EL (cell line): ENCODE results near the gene GALNT15.

Experiments used
- DNase-seq: peaks from one replicate; pipeline ENCODE4 v3.0.0-alpha.2; 2016

Gene GALNT15

DNA sequence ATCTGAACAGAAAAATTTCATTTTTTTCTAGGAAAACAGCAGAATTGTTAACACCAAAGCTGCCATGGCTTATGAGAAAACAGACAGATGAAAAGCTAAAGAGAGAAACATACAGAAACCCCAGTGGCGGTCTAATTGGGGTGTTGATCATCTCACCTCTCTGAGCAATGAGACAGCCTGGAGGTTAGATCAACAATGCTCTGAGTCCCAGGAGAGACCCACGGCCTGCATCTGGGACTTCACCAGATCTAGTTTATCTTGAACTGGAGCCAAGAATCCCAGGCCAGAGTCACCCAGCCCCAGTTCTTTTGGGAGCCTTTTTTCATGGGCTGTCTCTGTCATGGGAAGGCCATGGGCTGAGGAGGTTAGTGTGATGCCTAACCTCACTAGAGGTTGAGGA, 3.5 kb upstream of the GALNT15 start:
- peak; percentile 25 for DNase-seq

DNA sequence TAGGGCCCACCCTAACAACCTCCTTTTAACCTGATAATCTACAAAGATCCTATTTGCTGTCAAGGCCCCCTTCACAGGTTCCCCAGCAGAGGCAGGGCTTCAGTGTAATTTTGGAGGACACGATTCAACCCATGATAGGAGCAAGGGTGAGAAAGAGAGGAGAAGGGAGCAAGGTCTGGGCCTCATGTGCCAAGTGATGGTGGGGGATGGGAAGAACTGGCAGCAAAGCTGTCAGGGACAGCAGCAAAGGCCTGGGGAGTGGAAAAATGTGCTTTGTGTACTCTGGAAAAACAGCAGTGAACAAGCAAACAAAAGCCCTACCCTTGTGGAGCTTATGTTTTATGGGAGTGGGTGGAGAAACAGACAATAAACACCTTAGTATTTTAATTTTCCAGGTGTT, 2.7 kb upstream of the GALNT15 start:
- DNase-seq = no peak

DNA sequence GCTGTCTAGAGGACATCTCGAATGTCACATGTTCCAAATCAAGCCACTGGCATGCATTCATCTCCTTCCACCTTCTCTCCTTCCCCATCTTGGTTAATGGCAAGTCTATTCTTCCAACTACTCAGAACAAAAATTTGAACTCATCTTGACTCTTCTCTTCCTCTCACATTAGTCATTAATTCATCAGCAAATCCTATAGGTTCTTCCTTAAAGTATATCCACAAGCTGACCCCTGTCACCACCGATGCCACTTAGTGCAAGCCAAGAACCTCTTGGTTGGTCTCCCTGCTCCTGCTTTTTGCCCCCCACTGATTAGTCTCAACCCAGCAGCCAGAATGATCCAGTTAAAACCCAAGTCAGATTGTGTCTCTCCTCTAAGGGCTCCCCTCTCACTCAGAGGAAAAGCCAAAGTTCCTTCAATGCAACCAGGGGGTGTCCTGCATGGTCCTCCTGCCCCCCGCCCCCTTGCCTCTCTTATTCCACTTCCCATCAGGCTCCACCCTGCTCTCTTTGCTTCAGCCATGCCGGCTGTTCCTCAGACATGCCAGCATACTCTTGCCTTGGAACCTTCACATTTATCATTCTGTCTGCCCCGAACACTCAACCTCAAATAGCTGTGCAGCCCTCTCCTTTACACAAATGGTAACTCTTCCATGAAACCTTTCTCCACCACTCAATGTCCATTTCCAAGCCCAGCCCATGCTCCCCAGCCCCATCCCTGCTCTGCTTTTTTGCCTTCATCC, 1.0 kb upstream of the GALNT15 start:
- DNase-seq = peak; percentile 8

DNA sequence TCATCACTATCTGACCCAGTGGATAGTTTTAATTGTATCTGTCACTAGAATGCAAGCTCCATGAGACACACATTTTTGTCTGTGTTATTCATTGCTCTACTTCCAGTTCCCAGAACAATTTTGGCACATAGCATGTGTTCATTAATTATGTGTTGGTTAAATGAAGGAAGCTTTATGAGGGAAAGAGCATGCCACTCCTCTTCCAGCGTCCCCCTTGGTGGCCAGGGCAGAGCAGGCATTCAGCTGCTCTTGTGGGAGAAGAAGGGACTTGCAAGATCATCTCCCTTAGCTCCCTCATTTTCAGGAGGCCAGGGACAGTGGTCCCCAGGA, 489 bp upstream of the GALNT15 start:
- DNase-seq = peak; percentile 60

DNA sequence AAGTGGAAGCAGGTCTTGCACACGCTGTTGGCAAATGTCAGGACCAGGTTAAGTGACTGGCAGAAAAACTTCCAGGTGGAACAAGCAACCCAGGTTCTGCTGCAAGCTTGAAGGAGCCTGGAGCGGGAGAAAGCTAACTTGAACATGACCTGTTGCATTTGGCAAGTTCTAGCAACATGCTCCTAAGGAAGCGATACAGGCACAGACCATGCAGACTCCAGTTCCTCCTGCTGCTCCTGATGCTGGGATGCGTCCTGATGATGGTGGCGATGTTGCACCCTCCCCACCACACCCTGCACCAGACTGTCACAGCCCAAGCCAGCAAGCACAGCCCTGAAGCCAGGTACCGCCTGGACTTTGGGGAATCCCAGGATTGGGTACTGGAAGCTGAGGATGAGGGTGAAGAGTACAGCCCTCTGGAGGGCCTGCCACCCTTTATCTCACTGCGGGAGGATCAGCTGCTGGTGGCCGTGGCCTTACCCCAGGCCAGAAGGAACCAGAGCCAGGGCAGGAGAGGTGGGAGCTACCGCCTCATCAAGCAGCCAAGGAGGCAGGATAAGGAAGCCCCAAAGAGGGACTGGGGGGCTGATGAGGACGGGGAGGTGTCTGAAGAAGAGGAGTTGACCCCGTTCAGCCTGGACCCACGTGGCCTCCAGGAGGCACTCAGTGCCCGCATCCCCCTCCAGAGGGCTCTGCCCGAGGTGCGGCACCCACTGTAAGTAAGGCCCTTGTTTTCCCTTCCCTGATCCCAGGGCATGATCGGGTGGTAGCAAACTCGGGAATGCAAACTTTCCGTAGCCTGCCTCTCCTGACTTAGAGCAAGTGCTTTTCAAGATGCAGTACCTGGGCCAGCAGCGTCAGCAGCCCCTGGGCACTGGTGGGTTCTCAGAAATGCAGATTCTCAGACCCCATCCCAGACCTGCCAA, 759 bp downstream of the GALNT15 start:
- DNase-seq = no peak

- no peak for DNase-seq
Measured at GRCh38 chr3:16176391-16177030, 2.0 kb downstream of the GALNT15 start.

- DNase-seq = no peak
Measured at GRCh38 chr3:16177382-16177781, 2.9 kb downstream of the GALNT15 start.

DNA sequence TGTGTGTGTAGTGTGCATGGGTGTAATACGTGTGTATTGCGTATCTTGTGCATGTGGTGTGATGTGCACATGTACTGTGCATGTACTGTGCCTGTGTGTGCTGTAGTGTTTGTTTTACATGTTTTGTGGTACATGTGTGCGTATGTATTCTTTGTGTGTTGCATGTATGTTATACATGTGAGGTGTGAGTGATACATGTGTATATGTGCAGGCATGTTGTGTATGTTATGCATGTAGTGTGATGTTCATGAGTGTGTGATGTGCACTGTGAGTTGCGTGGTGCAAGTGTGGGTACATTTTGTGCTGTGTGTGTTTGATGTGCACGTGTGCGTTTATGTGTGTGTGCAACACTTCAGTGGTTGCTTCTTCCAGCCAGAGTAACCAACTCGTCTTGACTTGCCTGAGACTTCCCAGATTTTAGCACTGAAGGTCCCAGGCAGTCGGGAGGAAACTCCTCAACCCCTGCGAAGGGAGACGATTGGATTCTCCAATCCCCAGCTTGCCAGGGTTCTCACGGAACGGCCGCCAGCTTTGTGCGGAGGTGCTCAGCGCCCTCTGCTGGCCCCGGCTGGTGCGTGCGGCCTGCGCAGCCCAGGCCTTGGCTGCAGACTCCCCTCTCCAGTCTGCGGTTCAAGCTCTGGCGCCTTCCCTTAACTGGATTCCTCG, 3.6 kb downstream of the GALNT15 start:
- peak; percentile 82 for DNase-seq

DNA sequence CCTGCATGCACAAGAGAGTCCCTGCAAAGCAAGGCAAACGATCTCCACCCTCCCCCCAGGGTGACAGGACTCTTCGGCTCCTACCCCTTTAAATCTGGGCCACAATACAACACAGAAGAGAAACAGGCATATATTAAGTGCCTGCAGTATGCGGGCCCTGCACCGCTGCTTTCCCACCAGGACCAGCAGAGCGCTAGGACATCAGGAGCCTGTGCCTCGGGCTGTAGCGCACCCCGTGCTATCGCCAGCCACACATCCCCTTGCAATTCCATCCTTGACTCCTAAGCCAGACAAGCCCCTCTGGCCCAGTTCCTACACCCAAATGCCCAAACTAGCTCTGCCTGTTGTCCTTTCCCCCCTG, 4.1 kb downstream of the GALNT15 start:
- DNase-seq = no peak

DNA sequence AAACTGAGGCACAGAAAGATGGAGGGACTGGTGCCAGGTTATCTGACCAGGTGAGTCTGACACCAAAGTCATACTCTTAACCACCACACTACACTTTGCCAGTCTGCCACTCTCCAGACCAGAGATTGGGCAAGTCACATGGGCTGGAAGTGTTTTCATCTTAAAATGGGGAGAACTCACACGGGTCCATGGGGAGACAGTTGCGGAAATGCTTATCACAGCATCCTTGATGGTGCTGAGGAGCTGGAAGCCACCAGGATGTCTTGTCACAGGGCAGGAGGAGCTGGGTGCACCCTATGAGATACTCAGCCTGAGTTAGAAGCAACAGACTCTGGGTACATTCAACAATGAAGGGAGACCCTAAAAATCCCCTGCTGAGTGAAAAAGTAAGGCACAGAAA, 4.8 kb downstream of the GALNT15 start:
- no peak for DNase-seq

DNA sequence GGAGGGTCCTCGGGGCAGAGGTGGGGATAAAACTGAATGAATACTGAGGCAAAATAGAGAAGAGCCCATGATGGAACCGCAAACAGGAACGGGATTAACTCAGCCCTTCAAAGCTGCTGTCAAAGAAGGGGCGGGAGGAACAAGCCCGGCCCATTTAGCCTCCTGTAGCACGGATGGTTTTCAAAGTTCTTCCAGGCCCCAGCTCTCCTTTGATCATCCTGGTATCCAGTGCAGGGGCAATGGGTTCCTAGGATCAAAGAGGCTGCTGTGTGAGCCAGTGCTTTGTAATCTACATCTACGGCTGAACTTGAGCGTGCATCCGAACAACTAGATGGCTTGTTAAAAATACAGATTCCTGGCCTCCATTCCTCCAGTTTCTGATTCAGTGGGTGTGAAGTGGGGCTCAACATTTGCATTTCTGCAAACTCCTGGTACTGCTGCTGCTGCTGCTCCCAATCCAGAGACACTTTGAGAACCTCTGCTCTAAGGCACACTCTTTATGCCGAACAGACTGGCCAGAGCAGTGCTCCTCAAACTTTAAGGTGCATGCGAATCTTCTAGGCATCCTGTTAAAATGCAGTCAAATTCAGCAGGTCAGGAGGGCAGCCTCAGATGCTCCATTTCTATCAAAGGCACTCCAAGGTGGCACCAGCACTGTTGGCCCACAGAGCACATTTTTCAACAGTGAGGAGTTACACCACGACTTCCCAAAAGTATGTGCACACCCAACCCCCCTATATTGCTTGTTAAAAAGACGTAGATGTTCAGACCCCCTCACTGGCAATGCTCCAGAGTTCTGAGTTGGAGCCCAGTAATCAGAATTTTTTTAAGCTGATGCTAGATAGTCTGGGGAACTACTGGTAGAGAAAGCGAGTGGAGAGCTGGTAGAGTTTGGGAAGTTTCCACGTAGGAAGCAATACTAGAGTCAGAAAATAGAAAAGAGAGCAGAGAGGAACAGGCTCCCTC, 5.6 kb downstream of the GALNT15 start:
- DNase-seq = peak; percentile 91

GRCh38 chr3:16180737-16181134, 6.3 kb downstream of the GALNT15 start:
- DNase-seq = no peak

DNA sequence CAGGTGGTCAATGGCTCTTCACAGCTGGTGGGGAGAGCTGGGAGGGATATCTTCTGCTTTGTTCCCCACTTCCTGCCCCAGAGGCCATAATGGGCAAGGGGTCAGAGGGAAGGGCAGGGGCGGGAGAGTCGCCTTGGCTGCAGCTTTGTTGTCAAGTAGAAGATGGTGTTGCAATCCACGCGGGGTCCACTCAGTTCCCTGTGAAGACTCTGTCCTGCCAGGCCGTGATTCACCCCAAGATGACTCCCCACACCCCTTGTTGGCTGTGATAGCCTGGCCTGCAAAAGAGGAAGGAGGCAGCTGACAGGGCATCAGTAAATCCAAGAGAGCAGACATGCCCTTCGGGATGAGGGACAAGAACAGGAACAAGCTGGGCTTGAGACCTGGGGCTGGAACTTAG, 6.9 kb downstream of the GALNT15 start:
- peak; percentile 63 for DNase-seq

GRCh38 chr3:16182183-16182582, 7.7 kb downstream of the GALNT15 start:
- peak; percentile 26 for DNase-seq

- DNase-seq = no peak
Measured at GRCh38 chr3:16182612-16183011, 8.1 kb downstream of the GALNT15 start.

- DNase-seq = no peak
Measured at GRCh38 chr3:16183082-16183481, 8.6 kb downstream of the GALNT15 start.

DNA sequence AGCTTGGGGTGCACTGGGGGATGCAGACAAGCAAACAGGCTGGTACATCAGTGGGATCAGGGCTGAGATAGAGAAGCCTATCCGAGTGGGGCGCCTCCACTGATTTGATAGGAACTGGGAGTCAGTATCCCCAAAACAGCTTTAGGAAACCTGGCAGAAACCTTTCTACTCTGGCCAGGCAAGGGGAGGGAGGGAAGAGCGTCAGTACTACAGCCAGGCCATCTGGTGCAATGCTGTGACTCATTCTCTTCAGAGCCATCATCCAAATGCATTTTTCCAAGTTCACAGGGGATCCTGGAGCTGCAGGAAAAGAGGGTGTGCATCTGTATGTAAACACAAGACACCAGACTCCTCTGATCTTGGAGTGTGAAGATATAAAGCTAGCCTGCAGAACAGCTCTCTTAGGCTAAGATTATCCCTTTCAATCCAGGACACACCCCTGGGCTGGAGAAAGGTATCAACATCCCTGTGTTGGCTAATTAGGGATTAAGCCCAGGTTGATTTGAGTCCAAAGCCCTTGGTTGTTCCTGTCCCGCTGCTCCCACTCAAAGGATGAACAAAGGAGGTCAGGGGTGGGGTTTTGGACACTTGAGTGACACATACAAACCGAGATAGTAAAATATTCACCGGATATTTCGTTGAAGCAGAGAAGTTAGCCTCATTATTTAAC, 9.3 kb downstream of the GALNT15 start:
- peak; percentile 89 for DNase-seq

- peak; percentile 36 for DNase-seq
Measured at GRCh38 chr3:16186086-16186485, 11.6 kb downstream of the GALNT15 start.

DNA sequence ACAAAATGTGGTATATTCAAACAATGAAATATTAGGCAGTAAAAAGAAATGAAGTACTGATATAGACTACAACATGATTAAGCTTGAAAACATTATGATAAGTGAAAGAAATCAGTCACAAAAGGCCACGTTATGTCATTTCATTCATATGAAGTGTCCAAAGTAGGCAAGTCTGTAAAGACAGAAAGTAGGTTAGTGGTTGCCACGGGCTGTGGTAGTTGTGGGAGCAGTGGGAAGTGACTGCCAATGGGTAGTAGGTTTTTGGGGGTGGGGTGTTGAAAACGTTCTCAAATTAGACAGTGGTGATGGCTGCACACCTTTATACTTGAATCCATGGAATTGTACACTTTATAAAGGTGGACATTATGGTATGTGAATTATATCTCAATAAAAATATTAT, 12.1 kb downstream of the GALNT15 start:
- DNase-seq = no peak

DNA sequence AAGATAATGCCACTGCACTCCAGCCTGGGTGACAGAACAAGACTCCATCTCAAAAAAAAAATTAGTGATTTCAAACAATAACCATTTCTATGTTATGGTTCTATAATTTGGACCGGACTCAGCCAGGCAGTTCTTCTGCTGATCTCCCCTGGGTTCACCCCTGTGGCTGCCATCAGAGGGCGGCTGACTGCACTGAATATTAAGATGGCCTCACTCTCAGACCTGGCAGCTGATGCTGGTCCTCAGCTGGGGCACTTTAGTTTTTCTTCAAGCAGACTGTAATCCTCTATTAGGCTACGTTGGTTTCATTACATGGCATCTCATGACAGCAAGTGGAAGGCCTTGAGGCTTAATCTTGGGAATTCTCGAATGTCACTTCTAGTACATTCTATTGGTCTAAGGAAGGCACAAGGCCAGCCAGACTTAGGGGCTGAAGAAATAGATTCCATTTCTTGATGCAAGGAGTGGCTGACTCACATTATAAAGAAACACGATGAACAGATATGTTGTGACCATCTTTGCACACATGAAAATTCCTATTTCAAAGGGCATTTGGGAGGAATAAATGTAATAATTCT, 12.8 kb downstream of the GALNT15 start:
- DNase-seq = no peak

DNA sequence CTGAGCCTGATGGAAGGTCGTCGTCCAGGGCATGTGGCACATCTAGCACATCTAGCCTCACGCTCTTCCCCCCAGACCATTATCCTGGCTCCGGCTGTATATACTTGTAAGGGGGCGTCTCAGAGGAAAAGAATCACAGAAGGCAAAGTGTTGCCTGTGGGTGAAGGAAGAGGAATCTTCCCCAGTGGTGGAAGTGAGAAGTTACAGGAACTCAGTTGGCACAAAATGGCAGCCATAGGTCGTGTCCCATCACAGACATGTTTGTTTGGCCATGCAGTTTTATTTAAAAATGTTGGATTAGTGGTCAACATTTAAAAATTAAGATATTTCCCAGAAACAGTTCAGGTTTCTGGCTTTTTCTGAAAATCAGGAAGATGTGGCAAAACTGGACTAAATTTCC, 13.6 kb downstream of the GALNT15 start:
- no peak for DNase-seq
